Astrocyte of the spinal cord (primary cell): ENCODE results near the gene LINGO3.
"Not testable (repeated sequence)": the region's sequence is repeated elsewhere in the genome, so short reads cannot be mapped to it uniquely, and the experiment has no call there.

Experiments used
- DNase-seq: peaks from one replicate; pipeline ENCODE4 v3.0.0; 2011; ENCODE audit warnings: low read depth, low spot score
- H3K4me3 ChIP-seq: 2 replicates; pipeline ENCODE4 v1.5.1; 2011; ENCODE audit warnings: low read depth, mild to moderate bottlenecking, low read length, moderate library complexity
- in situ Hi-C: cut with HindIII; loops from 2 replicates; pipeline ENCODE4 v1.10.0; 2017; ENCODE audit warnings: low sequenced_read_pairs
- TF ChIP-seq, protein P1 (sequence below): IDR thresholded peaks from 2 replicates; pipeline ENCODE4 v1.5.1; 2012; ENCODE audit warnings: low read depth, mild to moderate bottlenecking, low read length, inconsistent platforms

LINGO3 gene

DNA sequence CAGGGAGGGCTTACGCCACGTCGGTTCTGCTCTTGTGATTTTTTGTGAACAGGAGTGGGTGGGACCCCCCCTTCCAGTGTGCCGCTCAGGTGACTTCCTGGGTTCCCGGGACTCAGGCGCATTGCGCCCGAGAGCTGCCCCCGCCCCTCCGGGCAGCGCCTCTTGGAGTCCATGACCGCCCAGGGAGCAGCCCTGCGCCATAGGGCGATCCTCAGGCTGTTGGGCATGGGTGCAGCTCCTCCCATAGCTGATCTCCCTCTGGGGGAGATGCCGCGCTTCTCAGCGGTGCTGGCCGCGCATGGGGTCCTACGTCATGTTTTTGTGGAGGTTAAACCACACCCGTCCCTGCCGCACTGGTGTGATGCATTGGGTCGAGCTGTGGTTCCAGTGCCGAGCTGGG lies 44.2 kb upstream of the LINGO3 start:
- no peak overlapping the region for H3K4me3 ChIP-seq
- TF ChIP-seq, protein P1, sequence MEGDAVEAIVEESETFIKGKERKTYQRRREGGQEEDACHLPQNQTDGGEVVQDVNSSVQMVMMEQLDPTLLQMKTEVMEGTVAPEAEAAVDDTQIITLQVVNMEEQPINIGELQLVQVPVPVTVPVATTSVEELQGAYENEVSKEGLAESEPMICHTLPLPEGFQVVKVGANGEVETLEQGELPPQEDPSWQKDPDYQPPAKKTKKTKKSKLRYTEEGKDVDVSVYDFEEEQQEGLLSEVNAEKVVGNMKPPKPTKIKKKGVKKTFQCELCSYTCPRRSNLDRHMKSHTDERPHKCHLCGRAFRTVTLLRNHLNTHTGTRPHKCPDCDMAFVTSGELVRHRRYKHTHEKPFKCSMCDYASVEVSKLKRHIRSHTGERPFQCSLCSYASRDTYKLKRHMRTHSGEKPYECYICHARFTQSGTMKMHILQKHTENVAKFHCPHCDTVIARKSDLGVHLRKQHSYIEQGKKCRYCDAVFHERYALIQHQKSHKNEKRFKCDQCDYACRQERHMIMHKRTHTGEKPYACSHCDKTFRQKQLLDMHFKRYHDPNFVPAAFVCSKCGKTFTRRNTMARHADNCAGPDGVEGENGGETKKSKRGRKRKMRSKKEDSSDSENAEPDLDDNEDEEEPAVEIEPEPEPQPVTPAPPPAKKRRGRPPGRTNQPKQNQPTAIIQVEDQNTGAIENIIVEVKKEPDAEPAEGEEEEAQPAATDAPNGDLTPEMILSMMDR, result no peak
- DNase-seq, result no peak
- in situ Hi-C loops, result no loop called here

DNA sequence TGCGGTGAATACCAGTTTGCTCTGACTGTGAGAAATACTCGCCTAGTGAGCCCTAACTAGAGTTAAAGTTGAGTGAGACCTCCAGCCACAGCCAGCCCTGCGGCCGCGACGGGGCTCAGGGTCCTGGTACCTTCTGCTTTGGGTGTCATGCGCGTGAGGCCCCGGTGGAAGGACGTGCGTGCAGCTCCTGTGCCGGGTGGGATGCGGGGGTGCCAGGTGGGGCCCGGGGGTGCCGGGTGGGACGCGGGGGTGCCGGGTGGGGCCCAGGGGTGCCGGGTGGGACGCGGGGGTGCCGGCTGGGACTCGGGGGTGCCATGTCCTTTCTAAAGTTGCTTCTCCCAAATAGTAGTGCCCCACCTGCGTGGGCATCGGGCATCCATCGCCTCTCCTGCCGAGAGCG lies 43.6 kb upstream of the LINGO3 start:
- no peak overlapping the region for H3K4me3 ChIP-seq
- TF ChIP-seq, protein P1, result no peak
- in situ Hi-C loops, result no loop called here
- DNase-seq, result no peak

DNA sequence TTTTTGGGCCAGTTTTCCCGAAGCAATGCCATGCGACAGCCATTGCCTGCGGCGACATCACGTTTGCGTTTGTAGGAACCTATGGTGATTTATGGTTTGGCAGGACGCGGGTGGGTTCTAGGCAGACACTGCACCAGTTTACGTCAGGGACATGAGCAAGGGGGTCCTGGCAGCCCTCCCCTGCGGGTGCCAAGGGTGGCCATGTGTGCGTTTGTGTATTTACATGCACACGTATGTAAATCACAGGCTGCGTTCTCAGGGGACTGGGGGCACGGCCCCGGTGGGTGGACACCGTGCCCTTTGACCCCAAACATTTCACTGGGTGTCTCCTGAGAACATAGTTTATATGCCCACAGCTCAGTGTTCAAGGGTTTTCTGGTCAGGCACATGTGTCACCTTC lies 42.7 kb upstream of the LINGO3 start:
- TF ChIP-seq, protein P1, result no peak
- in situ Hi-C loops, result no loop called here
- no peak overlapping the region for H3K4me3 ChIP-seq
- no peak for DNase-seq

DNA sequence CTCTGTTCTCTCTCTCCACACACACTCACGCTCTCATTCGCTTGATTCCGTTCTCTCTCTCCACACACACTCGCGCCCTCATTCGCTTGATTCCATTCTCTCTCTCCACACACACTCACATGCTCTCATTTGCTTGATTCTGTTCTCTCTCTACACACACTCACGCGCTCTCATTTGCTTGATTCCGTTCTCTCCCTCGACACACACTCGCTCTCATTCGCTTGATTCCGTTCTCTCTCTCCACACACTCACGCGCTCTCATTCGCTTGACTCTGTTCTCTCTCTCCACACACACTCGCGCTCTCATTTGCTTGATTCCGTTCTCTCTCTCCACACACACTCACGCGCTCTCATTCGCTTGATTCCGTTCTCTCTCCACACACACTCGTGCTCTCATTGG lies 41.9 kb upstream of the LINGO3 start:
- in situ Hi-C loops, DNase-seq, H3K4me3 ChIP-seq: not testable (repeated sequence)

DNA sequence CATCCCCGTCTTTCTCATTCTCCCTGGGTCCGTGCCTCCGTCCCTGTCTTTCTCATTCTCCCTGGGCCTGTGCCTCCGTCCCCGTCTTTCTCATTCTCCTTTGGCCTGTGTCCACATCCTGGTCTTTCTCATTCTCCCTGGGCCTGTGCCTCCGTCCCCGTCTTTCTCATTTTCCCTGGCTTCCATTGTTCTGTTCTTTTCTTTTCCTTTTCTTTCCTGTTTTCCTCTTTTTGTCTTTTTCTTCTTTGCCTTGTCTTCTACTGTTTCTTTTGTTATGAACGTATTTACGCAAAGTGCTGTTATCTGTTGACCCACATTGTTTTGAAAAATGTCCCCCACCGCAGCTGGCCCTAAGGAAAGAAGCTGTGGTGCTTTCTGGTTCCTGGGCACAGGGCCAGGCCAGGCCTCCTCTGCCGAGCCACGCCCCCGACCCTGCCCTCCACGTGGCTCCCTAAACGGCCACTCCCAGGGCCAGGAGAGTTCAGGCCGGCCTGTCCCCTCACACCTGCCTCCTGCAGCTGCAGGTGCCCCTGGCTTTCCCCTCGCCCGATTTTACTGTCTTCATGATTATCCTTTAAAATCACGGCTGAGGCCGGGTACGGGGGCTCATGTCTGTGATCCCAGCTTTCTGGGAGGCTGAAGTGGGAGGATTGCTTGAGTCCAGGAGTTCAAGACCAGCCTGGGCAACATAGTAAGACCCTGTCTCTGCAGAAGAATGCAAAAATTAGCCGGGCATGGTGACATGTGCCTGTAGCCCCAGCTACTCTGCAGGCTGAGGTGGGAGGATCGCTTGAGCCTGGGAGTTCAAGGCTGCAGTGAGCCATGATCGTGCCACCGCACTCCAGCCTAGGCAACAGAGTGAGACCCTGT lies 38.1 kb upstream of the LINGO3 start:
- DNase-seq, result no peak
- no peak overlapping the region for H3K4me3 ChIP-seq
- TF ChIP-seq, protein P1, result no peak
- in situ Hi-C loops, result no loop called here

DNA sequence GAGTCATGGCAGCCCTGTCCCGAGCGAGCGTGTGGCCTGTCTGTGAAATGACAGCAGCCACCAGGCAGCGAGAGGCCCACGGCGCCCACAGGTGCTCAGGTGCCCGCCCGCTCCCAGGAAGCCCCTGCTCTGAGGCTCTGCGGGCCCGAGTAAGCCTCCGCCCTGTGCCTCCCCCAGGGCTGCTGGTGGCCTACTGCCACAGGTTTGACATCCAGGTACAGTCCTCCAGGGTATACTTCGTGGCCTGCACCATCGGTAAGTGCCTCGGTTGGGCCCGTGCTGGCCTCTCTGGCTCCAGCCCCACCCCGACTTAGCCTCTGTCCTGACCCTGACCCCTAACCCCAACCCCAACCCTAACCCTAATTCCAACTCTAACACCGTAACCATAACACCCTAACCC lies 37.1 kb upstream of the LINGO3 start:
- TF ChIP-seq, protein P1, result no peak
- in situ Hi-C loops, result no loop called here
- H3K4me3 ChIP-seq, result no peak overlapping the region
- DNase-seq, result no peak

DNA sequence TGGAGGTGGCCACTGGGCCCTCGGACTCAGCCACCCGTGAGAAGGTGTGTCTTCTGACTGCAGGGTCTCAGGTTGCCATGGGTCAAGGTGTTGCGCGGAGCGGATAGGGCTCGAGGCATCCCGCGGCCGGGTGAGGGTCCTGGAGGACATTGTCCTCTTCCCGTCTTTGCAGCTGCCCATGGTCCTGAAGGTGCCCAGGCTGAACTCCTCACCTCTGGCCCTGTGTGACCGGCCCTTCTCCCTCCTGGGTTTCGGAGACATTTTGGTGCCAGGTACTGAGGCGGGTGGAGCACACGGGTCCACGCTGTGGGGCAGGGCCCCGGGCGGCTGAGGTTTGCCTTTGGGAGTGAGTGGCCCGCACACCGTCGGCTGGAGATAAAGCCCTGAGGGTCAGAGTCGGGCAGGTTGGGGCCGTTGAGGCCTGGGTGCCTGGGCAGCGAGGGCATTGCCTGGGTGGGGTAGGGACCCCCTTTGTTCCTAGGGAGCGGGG lies 36.5 kb upstream of the LINGO3 start:
- DNase-seq, result no peak
- TF ChIP-seq, protein P1, result no peak
- H3K4me3 ChIP-seq, result no peak overlapping the region
- in situ Hi-C loops, result no loop called here
